ENCODE data around the gene GGACT.

Gene GGACT

DNA sequence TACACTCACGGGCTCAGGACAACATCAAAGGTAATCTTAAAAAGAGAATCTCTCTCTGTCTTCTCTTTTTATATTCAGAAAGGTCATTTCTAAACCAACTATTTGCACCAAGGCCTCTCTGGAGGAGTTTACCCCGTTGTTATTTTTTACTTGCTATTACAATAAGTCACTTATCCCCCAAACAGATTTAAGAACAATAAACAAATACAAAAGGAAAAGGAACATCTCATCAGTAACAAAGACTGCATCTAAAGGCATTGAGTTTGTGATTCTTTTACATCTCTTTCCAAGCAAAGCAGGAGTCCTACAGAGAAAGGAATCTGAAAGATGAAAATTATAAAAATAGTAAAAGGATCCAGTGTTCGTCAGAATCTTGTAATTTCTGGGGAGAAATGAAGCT, 75.4 kb downstream of the GGACT start:
- no peak for DNase-seq (ENCODE audit: low read depth)

DNA sequence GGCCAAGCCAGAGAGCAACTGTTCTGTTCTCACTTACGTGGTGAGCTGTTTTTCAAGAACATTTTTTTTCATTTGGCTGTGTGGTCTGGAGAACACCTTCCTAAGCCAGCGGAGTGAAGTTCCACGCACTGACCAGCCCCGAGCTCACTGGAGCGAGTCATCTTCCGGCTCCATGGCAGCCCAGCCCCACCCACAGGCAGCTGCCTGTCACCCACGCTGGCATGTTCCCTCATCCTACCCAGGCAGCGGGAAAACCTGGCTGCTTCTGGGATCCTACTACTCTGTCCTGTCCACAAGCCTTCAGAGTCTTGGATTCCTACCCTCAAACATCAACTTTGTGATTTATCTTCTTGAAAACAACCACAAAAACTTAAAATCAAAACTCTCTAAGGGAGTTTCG, 76.2 kb downstream of the GGACT start:
- peak; percentile 53 for DNase-seq (ENCODE audit: low read depth)

DNA sequence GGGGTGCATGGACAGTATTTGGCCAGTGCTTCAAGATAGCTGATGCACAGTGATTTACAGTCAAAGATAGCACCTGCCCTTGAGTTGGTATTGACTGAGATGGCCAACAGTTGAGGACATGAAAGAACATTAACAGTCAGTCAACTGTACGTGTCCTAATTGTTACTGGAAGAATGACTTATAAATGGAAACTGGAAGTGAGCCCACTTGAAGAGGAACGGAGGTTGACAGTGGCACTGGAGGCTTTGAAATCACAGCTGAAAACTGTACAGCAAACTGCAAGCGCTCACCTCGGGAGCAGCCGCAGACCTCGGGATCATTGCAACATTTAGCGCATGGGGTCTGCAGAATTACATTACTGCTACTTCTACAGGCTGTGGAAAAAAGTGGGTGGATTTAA, 77.1 kb downstream of the GGACT start:
- DNase-seq (ENCODE audit: low read depth) = no peak

DNA sequence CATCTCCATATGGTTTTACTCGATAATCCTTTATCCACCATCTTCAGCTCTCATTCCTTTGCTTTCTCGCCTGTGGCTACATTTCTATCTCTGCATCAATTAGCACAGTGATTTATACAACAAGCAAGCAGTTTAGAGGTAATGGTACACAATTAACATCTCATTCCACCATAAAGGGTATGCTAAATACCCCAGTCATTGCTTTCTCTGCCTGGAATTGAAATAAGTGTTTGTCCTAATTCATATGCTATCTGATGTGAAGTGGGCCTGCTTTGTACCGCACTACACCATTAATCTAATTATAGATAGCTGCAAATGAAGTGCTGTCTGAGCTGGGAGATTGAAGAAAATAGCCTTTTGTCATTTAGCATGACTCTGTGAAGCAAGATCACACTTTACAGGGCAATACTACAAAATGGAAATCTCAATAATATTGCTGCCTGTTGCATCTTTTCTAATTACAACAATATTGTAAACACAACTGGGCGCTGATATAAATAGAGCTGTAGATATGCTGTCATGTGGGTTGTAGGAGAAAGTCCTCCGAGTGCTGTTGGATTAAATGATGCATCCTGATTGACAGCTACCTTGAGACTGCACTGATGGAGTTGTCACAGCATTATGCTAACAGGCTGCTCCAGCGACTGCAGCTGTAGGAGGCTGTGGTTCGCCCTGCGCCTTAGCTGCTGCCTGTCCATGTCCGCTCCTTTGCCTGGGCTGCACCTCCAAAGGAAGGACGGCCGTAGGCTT, 78.2 kb downstream of the GGACT start:
- no peak for DNase-seq (ENCODE audit: low read depth)

DNA sequence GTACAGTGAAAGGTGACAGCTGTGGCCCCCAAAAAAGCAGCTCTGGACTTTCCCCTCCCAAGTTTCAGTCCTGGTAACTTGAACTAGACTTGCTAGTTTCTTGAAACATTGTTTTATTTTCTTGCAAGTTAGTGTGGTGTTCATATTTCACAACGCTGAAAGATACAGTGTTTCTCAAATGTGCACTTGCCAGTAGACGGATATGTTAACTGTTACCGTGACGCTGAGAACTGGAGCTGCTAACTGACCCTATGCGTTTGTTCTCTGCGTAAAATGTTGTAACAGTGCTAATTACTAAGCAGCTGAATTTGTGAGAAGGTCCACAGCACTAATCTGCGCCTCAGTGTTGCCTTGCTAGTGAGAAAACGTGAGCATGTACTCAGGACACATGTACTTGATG, 79.6 kb downstream of the GGACT start:
- no peak for DNase-seq (ENCODE audit: low read depth)

DNA sequence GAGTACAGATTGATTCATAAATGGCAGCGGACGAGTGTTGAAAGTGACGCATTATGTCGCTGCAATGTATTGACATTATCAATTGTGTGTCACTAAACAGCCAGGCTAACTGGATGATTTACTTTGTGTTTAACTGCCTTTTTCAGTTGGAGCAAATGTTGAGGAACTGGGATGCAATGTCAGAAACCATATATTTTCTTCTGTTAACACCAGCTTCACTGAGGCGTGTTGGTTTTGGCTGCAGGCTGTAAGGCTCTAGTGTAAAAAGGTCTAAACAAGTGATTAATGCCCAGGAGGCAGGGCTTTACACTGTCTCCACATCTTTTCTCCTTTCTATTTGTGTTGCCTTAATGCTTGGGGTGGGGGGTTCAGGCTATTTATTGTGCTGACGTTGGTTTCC, 80.1 kb downstream of the GGACT start:
- DNase-seq (ENCODE audit: low read depth) = no peak

DNA sequence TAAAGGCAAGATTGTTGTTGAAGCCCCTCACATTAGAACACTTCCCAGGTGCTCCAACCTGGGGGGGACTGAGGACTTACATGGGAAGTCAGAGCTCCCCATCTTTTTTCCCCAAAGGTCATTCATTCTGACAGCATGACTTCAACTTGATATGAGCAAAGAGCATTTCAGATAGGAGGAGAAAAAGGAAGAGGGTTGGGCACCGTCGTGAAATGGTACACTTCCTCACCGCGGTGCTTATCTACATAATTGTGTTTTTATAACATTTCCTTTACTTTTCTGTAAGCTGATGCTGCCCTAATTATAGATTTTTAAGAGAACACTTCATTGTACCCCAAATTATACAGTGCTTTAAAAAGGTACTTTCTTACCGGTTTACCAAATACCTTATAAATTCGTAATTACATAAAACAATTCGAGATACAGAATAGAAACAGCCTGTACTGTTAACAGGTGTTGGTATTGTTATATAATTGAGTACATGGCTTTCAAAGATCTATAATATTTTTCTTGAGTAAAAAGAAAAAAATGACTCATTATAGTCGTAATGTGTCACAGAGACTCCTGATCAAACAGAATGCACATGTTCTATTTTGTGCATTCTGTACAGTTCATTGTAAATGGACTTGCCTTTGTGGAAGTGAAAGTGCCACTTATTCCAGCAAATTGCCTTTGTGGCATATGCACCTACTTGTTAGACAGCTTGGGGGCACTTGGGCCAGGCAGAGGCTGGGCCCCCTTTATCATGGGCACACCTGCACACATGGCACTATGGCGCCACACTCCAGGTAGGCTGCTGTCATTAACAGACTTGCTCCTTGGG, 81.8 kb downstream of the GGACT start:
- DNase-seq (ENCODE audit: low read depth) = no peak

DNA sequence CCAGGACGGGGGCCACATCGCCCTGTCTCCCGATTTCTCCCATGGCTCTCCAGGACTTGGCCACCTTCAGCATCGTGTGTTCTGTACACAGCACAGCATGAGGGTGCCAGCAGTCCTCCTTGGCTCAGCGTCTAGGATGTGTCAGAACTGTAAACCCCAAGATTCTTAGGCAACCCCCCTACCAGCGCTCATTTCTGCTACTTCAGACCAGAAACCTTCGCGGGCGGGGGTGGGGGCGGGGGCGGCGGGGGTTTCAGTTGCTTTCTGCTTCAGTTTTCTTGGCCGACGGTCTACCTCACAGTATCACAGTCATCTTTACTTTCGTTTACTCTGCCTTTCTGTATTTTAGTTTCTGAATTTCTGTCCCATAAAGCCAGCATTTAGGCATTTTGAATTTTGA, 82.4 kb downstream of the GGACT start:
- no peak for DNase-seq (ENCODE audit: low read depth)

DNA sequence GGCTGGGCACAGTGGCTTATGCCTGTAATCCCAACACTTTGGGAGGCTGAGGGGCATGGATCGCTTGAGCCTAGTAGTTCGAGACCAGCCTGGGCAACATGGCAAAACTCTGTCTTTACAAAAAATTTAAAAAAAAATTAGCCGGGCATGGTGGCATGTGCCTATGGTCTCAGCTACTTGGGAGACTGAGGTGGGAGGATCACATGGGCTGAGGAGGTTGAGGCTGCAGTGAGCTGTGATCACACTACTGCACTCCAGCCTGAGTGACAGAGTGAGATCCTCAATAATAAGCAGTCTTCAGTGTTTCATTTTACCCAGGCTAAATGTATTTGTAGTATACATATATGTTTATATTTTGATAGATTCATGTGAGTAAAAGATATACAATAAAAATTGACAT, 85.0 kb downstream of the GGACT start:
- DNase-seq (ENCODE audit: low read depth) = no peak

DNA sequence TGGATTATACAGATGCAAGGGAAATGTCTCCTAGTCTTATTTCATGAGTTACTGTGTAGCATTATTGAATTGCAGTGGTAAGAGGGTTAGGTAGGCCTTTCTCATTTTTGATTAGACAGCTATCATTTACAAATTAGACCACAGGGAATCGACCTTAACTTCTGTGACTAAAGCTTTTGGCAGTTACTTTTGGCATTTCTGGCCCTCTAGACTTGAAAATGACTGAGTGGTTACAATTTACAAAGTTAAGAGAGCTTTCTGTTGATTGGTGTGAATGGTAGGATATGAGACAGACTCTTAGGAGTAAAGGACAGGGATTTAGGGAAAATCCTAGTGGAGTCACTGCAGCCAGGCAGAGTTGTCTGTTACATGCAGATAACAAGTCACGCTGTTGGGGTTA, 86.1 kb downstream of the GGACT start:
- no peak for DNase-seq (ENCODE audit: low read depth)

DNA sequence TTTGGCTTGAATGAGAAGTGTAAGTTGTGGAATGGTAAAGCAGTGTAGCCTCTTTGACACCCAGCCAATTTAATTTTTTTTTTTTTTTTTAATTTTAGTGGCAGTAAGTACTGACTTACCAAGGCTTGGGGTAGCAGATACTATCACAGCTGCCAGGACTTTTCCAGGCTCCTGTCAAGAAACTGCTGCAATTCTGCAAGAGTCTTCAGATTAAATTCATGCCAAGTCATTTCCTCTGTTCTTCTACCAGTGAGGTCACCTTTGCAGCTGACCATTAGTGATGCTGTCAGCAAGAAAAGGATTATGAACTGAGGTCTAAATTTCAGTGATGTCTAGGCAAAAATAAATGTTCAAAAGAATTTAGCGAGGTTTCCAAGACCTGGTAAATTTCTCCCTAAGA, 91.2 kb downstream of the GGACT start:
- DNase-seq (ENCODE audit: low read depth) = peak; percentile 68

DNA sequence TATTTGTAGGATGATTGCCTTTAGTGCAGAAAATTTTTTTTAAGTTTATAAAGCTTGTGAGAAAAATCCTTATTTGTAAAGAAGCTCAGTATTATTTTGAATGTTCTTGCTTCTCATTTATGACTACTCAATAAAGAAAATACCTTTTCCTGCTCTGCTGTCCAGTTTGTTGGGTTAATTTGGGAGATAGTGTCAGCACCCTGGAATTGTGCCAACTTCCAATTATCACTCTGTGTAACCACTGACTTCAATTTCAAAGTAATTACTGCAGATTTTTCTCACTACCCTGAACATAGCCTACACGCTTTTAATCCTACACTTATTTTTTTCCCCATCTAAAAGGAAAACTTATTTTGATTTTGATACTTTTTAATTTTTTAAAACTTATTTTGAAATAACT, 93.1 kb downstream of the GGACT start:
- no peak for DNase-seq (ENCODE audit: low read depth)

DNA sequence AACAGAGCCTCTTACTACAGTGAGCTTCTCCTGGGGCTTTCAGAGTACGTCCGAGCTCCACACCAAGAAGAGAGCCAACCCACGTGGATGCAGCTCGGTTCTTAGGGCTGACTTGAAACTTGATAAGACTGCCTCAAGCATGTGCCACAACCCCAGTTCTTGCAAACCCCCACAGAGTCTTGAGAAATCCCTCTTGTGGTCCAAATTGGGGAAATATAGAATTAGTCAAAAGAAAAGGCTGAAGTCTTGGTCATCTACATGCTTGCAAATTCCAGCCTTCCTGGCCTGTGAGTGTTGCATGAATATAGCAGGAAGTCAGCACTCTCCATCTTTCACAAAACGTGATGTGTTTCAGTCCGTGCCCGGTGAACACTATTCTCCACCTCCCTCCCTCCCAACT, 95.2 kb downstream of the GGACT start:
- DNase-seq (ENCODE audit: low read depth) = peak; percentile 82

DNA sequence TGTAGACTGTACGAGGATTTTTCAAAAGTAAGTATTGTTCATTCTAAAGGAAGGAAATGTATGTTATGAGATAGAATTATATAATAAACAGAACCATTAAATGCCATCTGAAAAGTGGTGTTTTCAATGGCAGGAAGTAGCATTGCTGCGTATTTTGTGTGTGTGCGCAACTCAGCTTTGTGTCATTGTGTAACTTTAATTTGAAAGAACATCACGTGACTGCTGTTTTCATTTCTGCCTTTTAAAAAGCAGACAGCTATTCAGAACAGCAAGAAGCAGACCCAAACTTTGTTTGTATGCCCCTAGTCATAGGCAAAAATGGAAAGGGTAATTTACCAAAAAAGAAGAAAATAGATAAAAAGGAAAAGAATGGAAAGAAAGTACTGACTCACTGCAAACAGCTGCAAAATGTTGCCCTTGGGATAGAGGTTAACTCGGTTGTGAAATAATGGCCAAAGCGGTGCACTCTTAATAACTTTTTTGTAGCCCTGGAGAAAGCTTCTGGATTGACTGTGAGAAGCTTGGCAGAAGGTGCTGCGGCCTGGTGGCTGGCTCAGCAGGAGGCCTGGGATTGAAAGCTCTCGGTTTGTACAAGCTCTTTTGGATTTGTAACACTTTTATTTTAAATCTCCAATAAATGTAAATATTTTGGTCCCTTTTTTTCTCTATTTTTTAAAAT, 97.3 kb downstream of the GGACT start:
- peak; percentile 70 for DNase-seq (ENCODE audit: low read depth)

DNA sequence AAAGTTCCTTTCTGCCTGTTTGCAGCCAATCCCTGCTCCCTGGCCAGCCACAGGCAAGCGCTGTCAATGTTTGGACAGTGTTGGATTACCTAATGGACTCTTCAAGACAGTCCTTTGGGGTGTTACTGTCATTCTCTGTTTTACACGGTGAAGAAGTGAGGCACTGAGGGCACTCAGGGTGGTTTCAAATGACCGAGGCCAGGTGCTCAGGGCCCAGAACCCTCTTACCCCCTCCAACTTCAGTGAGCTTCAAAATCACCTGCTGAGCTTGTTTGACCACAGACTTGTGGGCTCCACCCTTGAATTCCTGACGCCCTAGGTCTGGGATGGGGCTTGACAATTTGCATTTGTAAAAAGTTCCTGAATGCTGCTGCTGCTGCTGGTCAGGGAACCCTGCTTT, 97.9 kb downstream of the GGACT start:
- no peak for DNase-seq (ENCODE audit: low read depth)

DNA sequence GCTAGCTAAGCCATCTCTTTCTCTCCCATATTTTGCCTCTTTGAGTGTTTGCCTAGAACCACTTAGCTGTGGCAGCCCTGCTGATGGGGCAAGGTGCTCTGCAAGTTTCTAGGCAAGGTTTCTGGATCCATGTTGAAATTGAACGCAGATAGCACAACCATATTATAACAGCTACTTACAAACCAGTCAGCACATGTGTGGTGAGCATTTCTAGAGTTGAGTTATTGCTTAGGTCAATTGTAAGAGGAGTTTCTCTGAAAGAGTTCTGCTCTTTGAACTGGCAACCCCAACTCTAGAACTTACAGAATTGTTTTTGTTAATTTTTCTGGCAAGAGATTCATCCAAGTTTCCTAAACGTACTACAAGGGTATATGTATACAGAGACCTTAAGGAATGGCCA, 103.3 kb downstream of the GGACT start:
- DNase-seq (ENCODE audit: low read depth) = no peak

DNA sequence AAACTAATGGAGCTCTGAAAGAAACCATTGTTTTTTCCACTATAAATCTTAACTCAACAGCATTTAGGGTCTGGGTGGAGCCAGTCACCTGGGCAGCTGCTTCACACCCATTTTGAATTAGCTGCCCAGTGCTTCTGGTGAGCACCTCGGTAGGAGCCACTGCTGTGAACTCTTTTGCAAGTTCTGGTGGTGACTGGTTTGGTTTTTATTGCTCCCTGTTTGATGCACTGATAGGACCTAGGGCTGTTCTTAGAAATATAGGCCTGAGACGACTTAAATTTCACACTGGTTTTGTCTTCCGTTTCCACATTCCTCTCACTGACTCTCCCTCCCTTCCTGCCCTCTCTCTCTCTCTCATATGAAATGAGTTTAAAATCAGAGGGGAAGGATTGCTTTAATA, 103.9 kb downstream of the GGACT start:
- no peak for DNase-seq (ENCODE audit: low read depth)

DNA sequence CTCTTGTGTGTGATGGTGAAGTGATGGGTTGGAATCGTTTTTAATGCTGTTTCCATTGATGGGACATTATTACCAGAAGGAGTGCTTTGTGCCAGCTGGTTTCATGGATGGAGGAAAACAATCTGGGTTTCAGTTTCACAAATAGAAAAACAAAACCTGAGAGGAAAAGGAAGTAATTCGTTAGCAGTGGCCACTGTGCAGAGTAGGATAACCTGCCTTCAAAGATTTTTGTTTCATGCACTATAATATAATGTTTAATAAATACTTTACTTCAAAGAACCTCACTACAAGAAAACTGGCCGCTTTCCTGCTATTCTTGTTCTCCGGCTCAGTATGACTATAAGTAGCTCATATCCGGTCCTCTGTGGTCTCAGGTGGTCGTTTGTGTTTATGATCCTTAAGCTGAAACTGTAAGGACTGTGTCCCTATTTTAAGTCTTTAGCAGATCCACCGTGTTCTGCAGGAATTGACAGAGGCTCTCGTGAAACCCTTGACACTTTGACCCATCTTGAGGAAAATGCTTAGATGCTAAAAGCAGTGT, 104.7 kb downstream of the GGACT start:
- no peak for DNase-seq (ENCODE audit: low read depth)

DNA sequence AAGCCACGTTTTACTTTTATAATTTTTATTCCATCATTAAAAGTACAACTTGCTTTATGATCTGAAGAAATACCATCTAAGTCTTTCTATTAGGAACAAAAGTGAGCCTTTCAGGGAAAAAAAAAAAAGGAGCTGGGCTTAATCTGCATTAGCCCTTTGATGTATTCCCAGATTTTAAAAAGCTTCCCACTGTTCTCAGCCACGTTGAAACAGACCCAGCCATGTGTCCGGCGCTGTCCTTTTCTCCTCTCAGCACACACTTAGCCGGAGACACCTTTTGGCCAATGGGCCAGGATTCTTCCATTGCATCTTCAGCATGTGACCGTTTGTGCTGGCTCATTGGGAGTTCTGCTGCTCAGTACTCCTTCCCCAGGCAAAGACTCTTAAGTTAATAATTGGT, 105.5 kb downstream of the GGACT start:
- no peak for DNase-seq (ENCODE audit: low read depth)

DNA sequence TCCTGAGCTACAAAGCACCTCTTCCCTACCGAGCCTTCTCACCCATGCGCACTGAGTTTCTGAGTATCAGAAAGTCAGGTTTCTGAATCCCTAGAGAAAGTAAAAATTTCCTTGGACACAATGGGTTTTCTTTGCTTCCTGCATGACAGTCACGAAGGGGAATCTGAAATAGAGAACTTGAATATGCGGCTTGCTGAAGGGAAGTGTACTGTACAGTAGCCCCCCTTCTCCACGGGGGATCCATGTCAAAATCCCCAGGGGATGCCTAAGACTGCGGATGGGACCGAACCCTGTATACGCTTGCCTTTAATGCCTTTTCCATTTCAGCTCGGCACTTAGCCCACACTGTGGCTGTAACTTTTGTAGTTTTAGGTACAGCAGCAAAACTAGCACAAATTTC, 107.9 kb downstream of the GGACT start:
- no peak for DNase-seq (ENCODE audit: low read depth)

Data from amniotic epithelial cell (primary cell).